Osteoblast (primary cell): ENCODE results near the gene PARD3. TPM values are rescaled to one million over a fixed set of nuclear protein-coding genes. Genes with fewer than 3 reads are reported as not detected.

ENCODE experiments used
- DNase-seq: peaks from one replicate; pipeline ENCODE4 v3.0.0; 2011; ENCODE audit warnings: low spot score, mixed read lengths; ENCODE audit not compliant: insufficient read length; ENCODE audit errors: missing footprints
- H2AFZ ChIP-seq: 2 replicates; pipeline ENCODE4 v1.6.0; 2011; ENCODE audit warnings: mild to moderate bottlenecking, low read length
- H3K27ac ChIP-seq: 2 replicates; pipeline ENCODE4 v1.5.1; 2011; ENCODE audit warnings: mild to moderate bottlenecking, low read depth, low read length, moderate library complexity
- H3K27me3 ChIP-seq: 2 replicates; pipeline ENCODE4 v1.6.0; 2012; ENCODE audit warnings: mild to moderate bottlenecking, control low read depth, inconsistent platforms, low read length, moderate library complexity; ENCODE audit not compliant: insufficient read depth
- H3K36me3 ChIP-seq: 2 replicates; pipeline ENCODE4 v1.5.1; 2011; ENCODE audit warnings: mild to moderate bottlenecking, low read length, control low read depth, moderate library complexity; ENCODE audit not compliant: insufficient read depth
- H3K4me1 ChIP-seq: 2 replicates; pipeline ENCODE4 v1.5.1; 2011; ENCODE audit warnings: mild to moderate bottlenecking, low read length, control low read depth, moderate library complexity; ENCODE audit not compliant: insufficient read depth
- H3K4me2 ChIP-seq: 2 replicates; pipeline ENCODE4 v1.6.0; 2011; ENCODE audit warnings: mild to moderate bottlenecking, low read length; ENCODE audit not compliant: insufficient read depth
- H3K4me3 ChIP-seq: fragments of 200-600 bp; sonication (generic); 3 replicates; pipeline ENCODE4 v1.5.1; 2012; ENCODE audit warnings: mild to moderate bottlenecking, low read length, inconsistent platforms; ENCODE audit not compliant: insufficient read depth
- H3K79me2 ChIP-seq: 2 replicates; pipeline ENCODE4 v1.6.0; 2012; ENCODE audit warnings: mild to moderate bottlenecking, low read length, control low read depth, inconsistent platforms; ENCODE audit not compliant: insufficient read depth
- H3K9me3 ChIP-seq: 2 replicates; pipeline ENCODE4 v1.5.1; 2011; ENCODE audit warnings: low read depth, low read length, control low read depth
- H4K20me1 ChIP-seq: 2 replicates; pipeline ENCODE4 v1.6.0; 2012; ENCODE audit warnings: mild to moderate bottlenecking, low read length, control low read depth; ENCODE audit not compliant: insufficient read depth
- CTCF ChIP-seq: IDR thresholded peaks from 2 replicates; pipeline ENCODE4 v1.5.1; 2011; ENCODE audit warnings: mild to moderate bottlenecking, low read depth, low read length, moderate library complexity; ENCODE audit errors: extremely low read depth
- total RNA-seq: library from RNA; depleted of rRNA; stranded (reverse); fragments of >200 nt; gene quantifications from 2 replicates; pipeline ENCODE4 v1.2.3, GENCODE V29; 2012

PARD3 gene
- total RNA-seq, 1 donor = 71.7 TPM

GRCh38 chr10:34526758-34527730, 288.1 kb downstream of the PARD3 start:
- H3K4me2 ChIP-seq = peak overlapping the region; percentile 73
- H3K79me2 ChIP-seq = peaks cover 9% of the 10 kb centered on the region
- peak overlapping the region; percentile 99 for H3K27ac ChIP-seq
- peak overlapping the region; percentile 34 for H3K4me3 ChIP-seq
- H3K4me1 ChIP-seq = peaks cover 45% of the 10 kb centered on the region
- peak; percentile 46 for TF ChIP-seq CTCF
- H4K20me1 ChIP-seq = no peaks in the 10 kb centered on the region
- DNase-seq = peak; percentile 42
- no peaks in the 10 kb centered on the region for H3K36me3 ChIP-seq
- peak overlapping the region; percentile 24 for H2AFZ ChIP-seq
- no peaks in the 10 kb centered on the region for H3K27me3 ChIP-seq
- no peaks in the 10 kb centered on the region for H3K9me3 ChIP-seq

DNA sequence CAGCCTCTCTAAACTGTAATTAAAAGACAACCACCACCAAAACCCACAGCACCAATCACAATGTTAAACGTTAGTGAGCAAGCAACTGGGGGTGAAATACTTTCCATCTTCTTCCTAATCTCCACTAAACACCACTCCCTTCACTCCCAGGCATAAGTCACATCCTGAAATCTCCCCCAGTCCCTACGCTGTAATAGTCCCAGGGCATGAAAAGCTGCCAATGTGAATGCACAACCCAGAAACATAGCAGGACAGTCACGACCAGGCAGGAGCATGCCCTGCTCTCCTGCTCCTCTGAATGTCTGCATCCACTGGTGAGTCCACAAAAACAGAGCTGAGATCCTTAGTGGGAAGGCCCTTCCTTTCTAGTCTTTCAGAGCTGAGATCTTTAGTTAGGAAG, 288.9 kb downstream of the PARD3 start:
- no peaks in the 10 kb centered on the region for H4K20me1 ChIP-seq
- peak overlapping the region; percentile 34 for H3K4me3 ChIP-seq
- no peaks in the 10 kb centered on the region for H3K36me3 ChIP-seq
- DNase-seq = peak; percentile 71
- H3K9me3 ChIP-seq = no peaks in the 10 kb centered on the region
- H3K27me3 ChIP-seq = no peaks in the 10 kb centered on the region
- peaks cover 45% of the 10 kb centered on the region for H3K4me1 ChIP-seq
- H2AFZ ChIP-seq = peak overlapping the region; percentile 24
- peak overlapping the region; percentile 73 for H3K4me2 ChIP-seq
- no peak for TF ChIP-seq CTCF
- H3K27ac ChIP-seq = peak overlapping the region; percentile 99
- H3K79me2 ChIP-seq = peaks cover 11% of the 10 kb centered on the region

DNA sequence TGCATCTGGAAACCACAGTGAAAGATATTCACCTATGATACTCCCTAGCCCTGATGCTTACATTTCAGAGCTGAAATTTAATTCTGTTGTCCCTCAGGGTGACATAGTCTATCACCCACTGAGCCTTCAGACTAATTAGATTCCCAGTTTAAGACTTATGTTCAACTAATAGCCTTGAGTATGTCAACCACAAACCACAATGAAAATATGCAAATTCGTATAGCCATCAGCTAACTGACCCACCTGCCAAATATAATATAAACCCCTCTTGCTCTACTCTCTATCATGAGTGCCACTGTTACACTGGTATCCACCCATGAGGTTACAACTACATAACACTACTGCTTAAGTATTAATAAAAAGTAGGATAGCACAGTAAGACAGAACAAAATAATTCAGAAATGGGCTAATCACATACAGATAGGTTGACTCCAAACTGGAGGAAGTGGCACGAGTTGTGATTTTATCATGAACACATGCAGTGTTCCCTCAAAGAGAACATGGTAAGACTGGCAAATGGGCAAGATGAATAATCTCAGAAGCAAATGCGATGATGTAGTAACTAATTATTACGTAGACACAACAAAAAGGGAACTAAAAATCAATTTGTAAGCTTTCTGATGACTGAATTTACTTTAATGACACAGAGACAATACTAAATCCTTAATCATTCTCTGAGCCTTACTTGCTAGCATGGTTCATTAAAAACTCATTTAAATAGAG, 290.6 kb downstream of the PARD3 start:
- Histone ChIP-seq H2AFZ (no peak overlapping the region), H3K4me1 (peaks cover 45% of the 10 kb centered on the region), H3K4me3 (no peak overlapping the region), H4K20me1 (no peaks in the 10 kb centered on the region), H3K27me3 (no peaks in the 10 kb centered on the region), H3K79me2 (peaks cover 11% of the 10 kb centered on the region), H3K36me3 (no peaks in the 10 kb centered on the region), H3K27ac (no peak overlapping the region), H3K9me3 (no peaks in the 10 kb centered on the region), H3K4me2 (no peak overlapping the region)
- TF ChIP-seq CTCF = no peak
- DNase-seq = peak; percentile 0
